Activated naive CD8-positive, alpha-beta T cell treated with anti-CD3 and anti-CD28 coated beads for 36 hours (primary cell): Measurements from ENCODE around the gene ALAS1. TPM values are rescaled to one million over a fixed set of nuclear protein-coding genes. Genes with fewer than 3 reads are reported as not detected.

ENCODE experiments used
- DNase-seq: peaks from one replicate; pipeline ENCODE4 v3.0.0; 2021
- H3K27ac Mint-ChIP-seq: one replicate; pipeline ENCODE4 v1.8.0; 2022; ENCODE audit warnings: mild to moderate bottlenecking, moderate library complexity, mixed read lengths
- H3K27me3 Mint-ChIP-seq: one replicate; pipeline ENCODE4 v1.8.0; 2022; ENCODE audit warnings: mild to moderate bottlenecking, mixed read lengths
- H3K36me3 Mint-ChIP-seq: one replicate; pipeline ENCODE4 v1.8.0; 2021; ENCODE audit warnings: mild to moderate bottlenecking, mixed read lengths
- H3K4me1 Mint-ChIP-seq: one replicate; pipeline ENCODE4 v1.8.0; 2021; ENCODE audit warnings: mixed read lengths
- H3K4me3 Mint-ChIP-seq: one replicate; pipeline ENCODE4 v1.8.0; 2022; ENCODE audit warnings: mild to moderate bottlenecking, moderate library complexity, mixed read lengths
- H3K9me3 Mint-ChIP-seq: one replicate; pipeline ENCODE4 v1.8.0; 2022; ENCODE audit warnings: mixed read lengths
- total RNA-seq, 2 experiments: library from RNA; stranded (reverse); gene quantifications; one replicate each; pipeline ENCODE4 v1.2.3, GENCODE V29; 2021

Gene ALAS1
- total RNA-seq, 2 experiments from 2014 or later: 59.4 to 63.0 TPM

- H3K27me3 Mint-ChIP-seq: no peaks in the 10 kb centered on the region
- no peaks in the 10 kb centered on the region for H3K9me3 Mint-ChIP-seq
- H3K4me3 Mint-ChIP-seq: no peak overlapping the region
- H3K27ac Mint-ChIP-seq: no peak overlapping the region
- no peak for DNase-seq
- peaks cover 54% of the 10 kb centered on the region for H3K4me1 Mint-ChIP-seq
- H3K36me3 Mint-ChIP-seq: peaks cover 68% of the 10 kb centered on the region
These were observed 5.7 kb downstream of the ALAS1 start for GRCh38 chr3:52203701-52204100.

- DNase-seq: no peak
- Mint-ChIP-seq H3K27me3 (no peaks in the 10 kb centered on the region), H3K27ac (peak overlapping the region; percentile 20)
These were observed 6.5 kb downstream of the ALAS1 start for GRCh38 chr3:52204337-52205073.

GRCh38 chr3:52205727-52206372, 7.9 kb downstream of the ALAS1 start:
- H3K27ac Mint-ChIP-seq: peak overlapping the region; percentile 45
- no peaks in the 10 kb centered on the region for H3K9me3 Mint-ChIP-seq
- H3K36me3 Mint-ChIP-seq: peaks cover 64% of the 10 kb centered on the region
- H3K4me1 Mint-ChIP-seq: peaks cover 39% of the 10 kb centered on the region
- no peaks in the 10 kb centered on the region for H3K27me3 Mint-ChIP-seq
- H3K4me3 Mint-ChIP-seq: no peak overlapping the region
- DNase-seq: no peak

More at GRCh38 chr3:52204337-52205073, 6.5 kb downstream of the ALAS1 start:
- H3K4me1 Mint-ChIP-seq: peaks cover 46% of the 10 kb centered on the region
- no peaks in the 10 kb centered on the region for H3K9me3 Mint-ChIP-seq
- no peak overlapping the region for H3K4me3 Mint-ChIP-seq
- H3K36me3 Mint-ChIP-seq: peaks cover 63% of the 10 kb centered on the region

- Mint-ChIP-seq H3K27me3 (no peaks in the 10 kb centered on the region), H3K4me1 (peaks cover 18% of the 10 kb centered on the region), H3K9me3 (no peaks in the 10 kb centered on the region), H3K36me3 (peaks cover 52% of the 10 kb centered on the region), H3K4me3 (no peak overlapping the region), H3K27ac (no peak overlapping the region)
- DNase-seq: no peak
These were observed 10.6 kb downstream of the ALAS1 start for GRCh38 chr3:52208556-52208955.

- H3K4me1 Mint-ChIP-seq: peaks cover 8% of the 10 kb centered on the region
- no peak for DNase-seq
- no peak overlapping the region for H3K27ac Mint-ChIP-seq
- peaks cover 50% of the 10 kb centered on the region for H3K36me3 Mint-ChIP-seq
- no peaks in the 10 kb centered on the region for H3K9me3 Mint-ChIP-seq
- no peak overlapping the region for H3K4me3 Mint-ChIP-seq
- H3K27me3 Mint-ChIP-seq: no peaks in the 10 kb centered on the region
These were observed 12.1 kb downstream of the ALAS1 start for GRCh38 chr3:52210037-52210436.

GRCh38 chr3:52210550-52211046, 12.6 kb downstream of the ALAS1 start:
- Mint-ChIP-seq H3K27me3 (no peaks in the 10 kb centered on the region), H3K4me1 (peaks cover 3% of the 10 kb centered on the region), H3K4me3 (no peak overlapping the region), H3K9me3 (no peaks in the 10 kb centered on the region), H3K36me3 (peaks cover 50% of the 10 kb centered on the region), H3K27ac (no peak overlapping the region)
- DNase-seq: no peak

- no peaks in the 10 kb centered on the region for H3K4me1 Mint-ChIP-seq
- H3K27me3 Mint-ChIP-seq: no peaks in the 10 kb centered on the region
- no peak overlapping the region for H3K4me3 Mint-ChIP-seq
- H3K27ac Mint-ChIP-seq: no peak overlapping the region
- no peak for DNase-seq
- H3K9me3 Mint-ChIP-seq: no peaks in the 10 kb centered on the region
- H3K36me3 Mint-ChIP-seq: peaks cover 48% of the 10 kb centered on the region
These were observed 13.4 kb downstream of the ALAS1 start for GRCh38 chr3:52211268-52211891.

GRCh38 chr3:52213005-52213404, 15.0 kb downstream of the ALAS1 start:
- Mint-ChIP-seq H3K36me3 (peaks cover 39% of the 10 kb centered on the region), H3K27me3 (no peaks in the 10 kb centered on the region), H3K9me3 (no peaks in the 10 kb centered on the region), H3K27ac (no peak overlapping the region), H3K4me3 (no peak overlapping the region), H3K4me1 (peaks cover 15% of the 10 kb centered on the region)
- DNase-seq: no peak

GRCh38 chr3:52213901-52214300, 15.9 kb downstream of the ALAS1 start:
- no peaks in the 10 kb centered on the region for H3K9me3 Mint-ChIP-seq
- peaks cover 35% of the 10 kb centered on the region for H3K36me3 Mint-ChIP-seq
- DNase-seq: no peak
- peaks cover 24% of the 10 kb centered on the region for H3K4me1 Mint-ChIP-seq
- H3K4me3 Mint-ChIP-seq: no peak overlapping the region
- no peaks in the 10 kb centered on the region for H3K27me3 Mint-ChIP-seq
- H3K27ac Mint-ChIP-seq: no peak overlapping the region

GRCh38 chr3:52215351-52215750, 17.4 kb downstream of the ALAS1 start:
- H3K27me3 Mint-ChIP-seq: no peaks in the 10 kb centered on the region
- H3K36me3 Mint-ChIP-seq: peaks cover 31% of the 10 kb centered on the region
- H3K9me3 Mint-ChIP-seq: no peaks in the 10 kb centered on the region
- H3K4me1 Mint-ChIP-seq: peaks cover 31% of the 10 kb centered on the region
- no peak overlapping the region for H3K4me3 Mint-ChIP-seq
- no peak overlapping the region for H3K27ac Mint-ChIP-seq
- DNase-seq: no peak

GRCh38 chr3:52216585-52217408, 18.8 kb downstream of the ALAS1 start:
- peaks cover 40% of the 10 kb centered on the region for H3K4me1 Mint-ChIP-seq
- no peaks in the 10 kb centered on the region for H3K9me3 Mint-ChIP-seq
- peaks cover 30% of the 10 kb centered on the region for H3K36me3 Mint-ChIP-seq
- H3K4me3 Mint-ChIP-seq: peak overlapping the region; percentile 11
- H3K27me3 Mint-ChIP-seq: no peaks in the 10 kb centered on the region
- H3K27ac Mint-ChIP-seq: peak overlapping the region; percentile 82
- no peak for DNase-seq

GRCh38 chr3:52217409-52217805, 19.4 kb downstream of the ALAS1 start:
- Mint-ChIP-seq H3K4me3 (peak overlapping the region; percentile 11), H3K36me3 (peaks cover 27% of the 10 kb centered on the region), H3K4me1 (peaks cover 46% of the 10 kb centered on the region), H3K27me3 (no peaks in the 10 kb centered on the region), H3K9me3 (no peaks in the 10 kb centered on the region), H3K27ac (peak overlapping the region; percentile 82)
- no peak for DNase-seq

GRCh38 chr3:52218026-52218425, 20.1 kb downstream of the ALAS1 start:
- H3K9me3 Mint-ChIP-seq: no peaks in the 10 kb centered on the region
- DNase-seq: no peak
- H3K4me3 Mint-ChIP-seq: peak overlapping the region; percentile 63
- H3K27me3 Mint-ChIP-seq: no peaks in the 10 kb centered on the region
- H3K36me3 Mint-ChIP-seq: peaks cover 23% of the 10 kb centered on the region
- peaks cover 49% of the 10 kb centered on the region for H3K4me1 Mint-ChIP-seq
- peak overlapping the region; percentile 82 for H3K27ac Mint-ChIP-seq

GRCh38 chr3:52218454-52218853, 20.5 kb downstream of the ALAS1 start:
- peaks cover 22% of the 10 kb centered on the region for H3K36me3 Mint-ChIP-seq
- no peaks in the 10 kb centered on the region for H3K9me3 Mint-ChIP-seq
- peak overlapping the region; percentile 63 for H3K4me3 Mint-ChIP-seq
- DNase-seq: peak; percentile 45
- peaks cover 53% of the 10 kb centered on the region for H3K4me1 Mint-ChIP-seq
- H3K27me3 Mint-ChIP-seq: no peaks in the 10 kb centered on the region
- peak overlapping the region; percentile 82 for H3K27ac Mint-ChIP-seq
